GM19099 (cell line): ENCODE data around the gene PDZRN4.

ENCODE experiments used
- POLR2A ChIP-seq: IDR thresholded peaks from 3 replicates; pipeline ENCODE4 v1.6.1; 2011; ENCODE audit warnings: low read depth; ENCODE audit not compliant: insufficient read length; ENCODE audit errors: extremely low read depth

Gene PDZRN4

GRCh38 chr12:41442896-41443295 is 254.8 kb downstream of the PDZRN4 start:
- TF ChIP-seq POLR2A: no peak

- no peak for TF ChIP-seq POLR2A
Observed at GRCh38 chr12:41443690-41444089, 255.6 kb downstream of the PDZRN4 start.

GRCh38 chr12:41452838-41453407 is 264.8 kb downstream of the PDZRN4 start:
- no peak for TF ChIP-seq POLR2A

GRCh38 chr12:41453409-41453808 is 265.3 kb downstream of the PDZRN4 start:
- TF ChIP-seq POLR2A: no peak

GRCh38 chr12:41459111-41459905 is 271.2 kb downstream of the PDZRN4 start:
- no peak for TF ChIP-seq POLR2A

- no peak for TF ChIP-seq POLR2A
Observed at GRCh38 chr12:41459906-41460214, 271.7 kb downstream of the PDZRN4 start.

GRCh38 chr12:41460906-41461305 is 272.8 kb downstream of the PDZRN4 start:
- TF ChIP-seq POLR2A: no peak

GRCh38 chr12:41462312-41462711 is 274.2 kb downstream of the PDZRN4 start:
- TF ChIP-seq POLR2A: no peak

- TF ChIP-seq POLR2A: no peak
Observed at GRCh38 chr12:41465526-41465925, 277.4 kb downstream of the PDZRN4 start.

GRCh38 chr12:41466300-41466699 is 278.2 kb downstream of the PDZRN4 start:
- TF ChIP-seq POLR2A: no peak

- no peak for TF ChIP-seq POLR2A
Observed at GRCh38 chr12:41466802-41467201, 278.7 kb downstream of the PDZRN4 start.

- no peak for TF ChIP-seq POLR2A
Observed at GRCh38 chr12:41467591-41468325, 279.6 kb downstream of the PDZRN4 start.

GRCh38 chr12:41468341-41468740 is 280.2 kb downstream of the PDZRN4 start:
- TF ChIP-seq POLR2A: no peak

GRCh38 chr12:41468756-41469155 is 280.6 kb downstream of the PDZRN4 start:
- TF ChIP-seq POLR2A: no peak

- TF ChIP-seq POLR2A: no peak
Observed at GRCh38 chr12:41473441-41473840, 285.3 kb downstream of the PDZRN4 start.

GRCh38 chr12:41474001-41474400 is 285.9 kb downstream of the PDZRN4 start:
- no peak for TF ChIP-seq POLR2A
